Suprapubic skin (tissue), 2 donors: ENCODE data around the gene CNTNAP1.

ENCODE experiments used
- EP300 ChIP-seq: sonication (generic); formaldehyde crosslinking; IDR thresholded peaks from one replicate; pipeline ENCODE4 v1.6.1; 2017; ENCODE audit warnings: antibody characterized with exemption
- POLR2A ChIP-seq, 2 donors: fragments of 450-650 bp; IDR thresholded peaks; one replicate each; pipeline ENCODE4 v1.6.1; 2017; ENCODE audit warnings: antibody characterized with exemption in 2 of 2, mild to moderate bottlenecking in 2 of 2, moderate library complexity in 2 of 2

DNA sequence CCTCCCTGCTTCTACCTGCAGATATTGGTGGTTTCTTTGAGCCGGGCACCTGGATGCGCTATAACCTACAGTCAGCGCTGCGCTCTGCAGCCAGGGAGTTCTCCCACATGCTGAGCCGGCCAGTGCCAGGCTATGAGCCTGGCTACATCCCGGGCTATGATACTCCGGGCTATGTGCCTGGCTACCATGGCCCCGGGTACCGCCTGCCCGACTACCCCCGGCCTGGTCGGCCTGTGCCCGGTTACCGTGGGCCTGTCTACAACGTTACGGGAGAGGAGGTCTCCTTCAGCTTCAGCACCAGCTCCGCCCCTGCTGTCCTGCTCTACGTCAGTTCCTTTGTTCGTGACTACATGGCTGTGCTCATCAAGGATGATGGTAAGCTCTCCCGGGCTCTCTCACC, 13.2 kb downstream of the CNTNAP1 start:
- no peak for TF ChIP-seq POLR2A (IDR thresholded peaks at IDR 0.05)
- TF ChIP-seq EP300: no peak
